HUES48 (cell line): ENCODE measurements around the gene CREBL2.
A peak's percentile ranks its signal among the peaks of the same experiment; 100 is the strongest.

Experiments
- H3K27ac ChIP-seq: one replicate; pipeline ENCODE4 v1.7.0; 2013; ENCODE audit warnings: low read depth, low read length, inconsistent platforms
- H3K27me3 ChIP-seq: 2 replicates; pipeline ENCODE4 v1.6.1; 2013; ENCODE audit warnings: mild to moderate bottlenecking, low read length; ENCODE audit not compliant: control insufficient read depth, insufficient read depth
- H3K36me3 ChIP-seq: 2 replicates; pipeline ENCODE4 v1.6.1; 2013; ENCODE audit warnings: low read length; ENCODE audit not compliant: control insufficient read depth, insufficient read depth
- H3K4me1 ChIP-seq: 2 replicates; pipeline ENCODE4 v1.6.1; 2013; ENCODE audit warnings: mild to moderate bottlenecking, low read length; ENCODE audit not compliant: control insufficient read depth, insufficient read depth
- H3K4me3 ChIP-seq: 2 replicates; pipeline ENCODE4 v1.5.1; 2013; ENCODE audit warnings: mild to moderate bottlenecking, low read depth, low read length
- H3K9ac ChIP-seq: 2 replicates; pipeline ENCODE4 v1.6.1; 2013; ENCODE audit warnings: mild to moderate bottlenecking, low read depth, low read length, moderate library complexity
- H3K9me3 ChIP-seq: 2 replicates; pipeline ENCODE4 v1.6.1; 2013; ENCODE audit warnings: low read length; ENCODE audit not compliant: control insufficient read depth, insufficient read depth

Gene CREBL2

GRCh38 chr12:12654691-12655460 is 43.2 kb downstream of the CREBL2 start:
- H3K9ac ChIP-seq: no peak overlapping the region
- peaks cover 3% of the 10 kb centered on the region; the same call in 1 of the 2 replicates for H3K9me3 ChIP-seq

GRCh38 chr12:12660201-12660600 is 48.5 kb downstream of the CREBL2 start:
- Histone ChIP-seq H3K9ac (0 out of 2 replicates have a peak overlapping the region, but pooled peaks have one; percentile 2), H3K4me3 (no peak overlapping the region), H3K27ac (peak overlapping the region; percentile 92), H3K9me3 (no peaks in the 10 kb centered on the region), H3K27me3 (no peaks in the 10 kb centered on the region), H3K4me1 (peaks cover 50% of the 10 kb centered on the region), H3K36me3 (peaks cover 18% of the 10 kb centered on the region)

More at GRCh38 chr12:12654691-12655460, 43.2 kb downstream of the CREBL2 start:
- H3K4me1 ChIP-seq: peaks cover 14% of the 10 kb centered on the region
- no peak overlapping the region for H3K4me3 ChIP-seq
- H3K36me3 ChIP-seq: peaks cover 4% of the 10 kb centered on the region
- H3K27me3 ChIP-seq: no peaks in the 10 kb centered on the region
- H3K27ac ChIP-seq: no peak overlapping the region

GRCh38 chr12:12661086-12661856 is 49.6 kb downstream of the CREBL2 start:
- H3K27me3 ChIP-seq: no peaks in the 10 kb centered on the region
- peaks cover 18% of the 10 kb centered on the region for H3K36me3 ChIP-seq
- H3K9ac ChIP-seq: no peak overlapping the region
- no peak overlapping the region for H3K4me3 ChIP-seq
- peak overlapping the region; percentile 92 for H3K27ac ChIP-seq
- H3K4me1 ChIP-seq: peaks cover 51% of the 10 kb centered on the region
- H3K9me3 ChIP-seq: no peaks in the 10 kb centered on the region

GRCh38 chr12:12663644-12664294 is 52.1 kb downstream of the CREBL2 start:
- H3K4me3 ChIP-seq: no peak overlapping the region
- peaks cover 14% of the 10 kb centered on the region for H3K36me3 ChIP-seq

GRCh38 chr12:12665194-12665593 is 53.5 kb downstream of the CREBL2 start:
- H3K36me3 ChIP-seq: peaks cover 19% of the 10 kb centered on the region
- H3K9ac ChIP-seq: no peak overlapping the region
- H3K27ac ChIP-seq: peak overlapping the region; percentile 72
- no peak overlapping the region for H3K4me3 ChIP-seq
- peaks cover 38% of the 10 kb centered on the region for H3K4me1 ChIP-seq
- H3K27me3 ChIP-seq: no peaks in the 10 kb centered on the region
- H3K9me3 ChIP-seq: no peaks in the 10 kb centered on the region

More at GRCh38 chr12:12663644-12664294, 52.1 kb downstream of the CREBL2 start:
- H3K9me3 ChIP-seq: no peaks in the 10 kb centered on the region
- no peak overlapping the region for H3K27ac ChIP-seq
- no peaks in the 10 kb centered on the region for H3K27me3 ChIP-seq
- no peak overlapping the region for H3K9ac ChIP-seq
- peaks cover 41% of the 10 kb centered on the region for H3K4me1 ChIP-seq

- peaks cover 18% of the 10 kb centered on the region for H3K4me1 ChIP-seq
- H3K9me3 ChIP-seq: no peaks in the 10 kb centered on the region
- H3K4me3 ChIP-seq: no peak overlapping the region
- 0 out of 2 replicates have a peak, but pooled peaks cover 6% of the 10 kb centered on the region for H3K36me3 ChIP-seq
- H3K9ac ChIP-seq: no peak overlapping the region
- no peak overlapping the region for H3K27ac ChIP-seq
- H3K27me3 ChIP-seq: no peaks in the 10 kb centered on the region
Measured at GRCh38 chr12:12668005-12668404, 56.3 kb downstream of the CREBL2 start.

GRCh38 chr12:12669020-12669419 is 57.3 kb downstream of the CREBL2 start:
- H3K27ac ChIP-seq: no peak overlapping the region
- peaks cover 17% of the 10 kb centered on the region for H3K4me1 ChIP-seq
- no peak overlapping the region for H3K4me3 ChIP-seq
- H3K36me3 ChIP-seq: 0 out of 2 replicates have a peak, but pooled peaks cover 6% of the 10 kb centered on the region
- no peaks in the 10 kb centered on the region for H3K9me3 ChIP-seq
- no peak overlapping the region for H3K9ac ChIP-seq
- H3K27me3 ChIP-seq: no peaks in the 10 kb centered on the region

- peaks cover 23% of the 10 kb centered on the region for H3K4me1 ChIP-seq
- H3K27ac ChIP-seq: no peak overlapping the region
- no peaks in the 10 kb centered on the region for H3K9me3 ChIP-seq
Measured at GRCh38 chr12:12671850-12672660, 60.4 kb downstream of the CREBL2 start.

GRCh38 chr12:12673296-12673695 is 61.6 kb downstream of the CREBL2 start:
- Histone ChIP-seq H3K27me3 (peaks cover 34% of the 10 kb centered on the region), H3K4me3 (no peak overlapping the region), H3K9me3 (no peaks in the 10 kb centered on the region), H3K9ac (no peak overlapping the region), H3K4me1 (peaks cover 27% of the 10 kb centered on the region), H3K27ac (no peak overlapping the region), H3K36me3 (0 out of 2 replicates have a peak, but pooled peaks cover 6% of the 10 kb centered on the region)

More at GRCh38 chr12:12671850-12672660, 60.4 kb downstream of the CREBL2 start:
- peaks cover 24% of the 10 kb centered on the region for H3K27me3 ChIP-seq
- H3K4me3 ChIP-seq: no peak overlapping the region
- no peak overlapping the region for H3K9ac ChIP-seq
- H3K36me3 ChIP-seq: 0 out of 2 replicates have a peak, but pooled peaks cover 6% of the 10 kb centered on the region

GRCh38 chr12:12676605-12677004 is 64.9 kb downstream of the CREBL2 start:
- peaks cover 45% of the 10 kb centered on the region for H3K27me3 ChIP-seq
- H3K9ac ChIP-seq: no peak overlapping the region
- peaks cover 27% of the 10 kb centered on the region for H3K4me1 ChIP-seq
- H3K9me3 ChIP-seq: no peaks in the 10 kb centered on the region
- H3K27ac ChIP-seq: peak overlapping the region; percentile 84
- H3K36me3 ChIP-seq: no peaks in the 10 kb centered on the region
- peak overlapping the region; percentile 36 for H3K4me3 ChIP-seq
